ENCODE data around the gene RPL32. TPM values are rescaled to one million over a fixed set of nuclear protein-coding genes. Genes with fewer than 3 reads are reported as not detected.

Gene RPL32
- total and polyA plus RNA-seq, 9 of the 15 experiments (the other 6 are each of a cell fraction or from before 2014, with no cell fraction given), result 2,738 to 6,200 (median 4,286) TPM

DNA sequence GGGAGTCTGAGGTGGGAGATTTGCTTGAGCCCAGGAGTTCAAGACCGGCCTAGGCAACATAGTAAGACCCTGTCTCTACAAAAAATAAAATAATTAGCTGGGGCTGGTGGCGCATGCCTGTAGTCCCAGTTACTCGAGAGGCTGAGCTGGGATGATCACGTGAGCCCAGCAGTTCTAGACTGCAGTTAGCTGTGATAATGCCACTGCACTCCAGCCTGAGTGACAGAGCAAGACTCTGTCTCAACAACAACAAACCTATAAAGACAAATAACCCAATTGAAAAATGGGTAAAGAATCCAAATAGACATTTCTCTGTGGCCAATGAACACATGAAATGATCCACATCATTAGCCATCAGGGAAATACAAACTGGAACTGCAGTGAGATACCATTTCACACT, 1.1 kb upstream of the RPL32 start (continued):
- 0 out of 2 replicates have a peak, but pooled peaks have one; percentile 24 for TF ChIP-seq NR2C1 (IDR thresholded peaks at IDR 0.05)
- TF ChIP-seq NR2C1 (tag; IDR thresholded peaks at IDR 0.05), result no peak
- TF ChIP-seq, protein P1, sequence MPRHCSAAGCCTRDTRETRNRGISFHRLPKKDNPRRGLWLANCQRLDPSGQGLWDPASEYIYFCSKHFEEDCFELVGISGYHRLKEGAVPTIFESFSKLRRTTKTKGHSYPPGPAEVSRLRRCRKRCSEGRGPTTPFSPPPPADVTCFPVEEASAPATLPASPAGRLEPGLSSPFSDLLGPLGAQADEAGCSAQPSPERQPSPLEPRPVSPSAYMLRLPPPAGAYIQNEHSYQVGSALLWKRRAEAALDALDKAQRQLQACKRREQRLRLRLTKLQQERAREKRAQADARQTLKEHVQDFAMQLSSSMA (CRISPR knock-in tag; IDR thresholded peaks at IDR 0.05), result no peak
- TF ChIP-seq PHTF2 (CRISPR knock-in tag; IDR thresholded peaks at IDR 0.05), result no peak
- TF ChIP-seq TCF7 (IDR thresholded peaks at IDR 0.05; ENCODE audit: borderline replicate concordance), result no peak
- TF ChIP-seq ZNF436 (CRISPR knock-in tag; IDR thresholded peaks at IDR 0.05), result no peak
- no peak for TF ChIP-seq ZFPM2 (CRISPR knock-in tag; IDR thresholded peaks at IDR 0.05)
- TF ChIP-seq ZMIZ1 (IDR thresholded peaks at IDR 0.05; ENCODE audit: low read depth in 2 of 2, low read length in 2 of 2), result no peak
- peak; percentile 90 for TF ChIP-seq RAD51 (IDR thresholded peaks at IDR 0.05; ENCODE audit: borderline replicate concordance, low read depth)
- TF ChIP-seq ZBTB7A (IDR thresholded peaks at IDR 0.05; ENCODE audit: borderline replicate concordance, control insufficient read depth, low read depth, low read length), result no peak
- TF ChIP-seq, protein P2, sequence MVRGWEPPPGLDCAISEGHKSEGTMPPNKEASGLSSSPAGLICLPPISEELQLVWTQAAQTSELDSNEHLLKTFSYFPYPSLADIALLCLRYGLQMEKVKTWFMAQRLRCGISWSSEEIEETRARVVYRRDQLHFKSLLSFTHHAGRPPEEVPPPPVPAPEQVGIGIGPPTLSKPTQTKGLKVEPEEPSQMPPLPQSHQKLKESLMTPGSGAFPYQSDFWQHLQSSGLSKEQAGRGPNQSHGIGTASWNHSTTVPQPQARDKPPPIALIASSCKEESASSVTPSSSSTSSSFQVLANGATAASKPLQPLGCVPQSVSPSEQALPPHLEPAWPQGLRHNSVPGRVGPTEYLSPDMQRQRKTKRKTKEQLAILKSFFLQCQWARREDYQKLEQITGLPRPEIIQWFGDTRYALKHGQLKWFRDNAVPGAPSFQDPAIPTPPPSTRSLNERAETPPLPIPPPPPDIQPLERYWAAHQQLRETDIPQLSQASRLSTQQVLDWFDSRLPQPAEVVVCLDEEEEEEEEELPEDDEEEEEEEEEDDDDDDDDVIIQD (CRISPR knock-in tag; IDR thresholded peaks at IDR 0.05), result no peak
- TF ChIP-seq ZNF668 (CRISPR knock-in tag; IDR thresholded peaks at IDR 0.05), result peak; percentile 60; the same call in 1 of the 2 replicates
- peak; percentile 19; the same call in 1 of the 2 replicates for TF ChIP-seq NFE2 (IDR thresholded peaks at IDR 0.05; ENCODE audit: low read depth)
- peak; percentile 27; the same call in 1 of the 2 replicates for TF ChIP-seq XRCC3 (IDR thresholded peaks at IDR 0.05)
- TF ChIP-seq LCOR (CRISPR knock-in tag; IDR thresholded peaks at IDR 0.05), result no peak
- peak; percentile 47 for TF ChIP-seq POLR2A (conservative IDR thresholded peaks at IDR 0.05)
- TF ChIP-seq THAP12 (CRISPR knock-in tag; IDR thresholded peaks at IDR 0.05), result no peak
- no peak for TF ChIP-seq GABPB2 (CRISPR knock-in tag; conservative IDR thresholded peaks at IDR 0.05)
- TF ChIP-seq RBM39 (optimal IDR thresholded peaks at IDR 0.05; ENCODE audit: low read depth, low read length), result no peak
- 0 out of 2 replicates have a peak, but pooled peaks have one; percentile 10 for TF ChIP-seq SOX6 (IDR thresholded peaks at IDR 0.05)
